ENCODE data around the gene FAM83D. TPM values are rescaled to one million over a fixed set of nuclear protein-coding genes. Genes with fewer than 3 reads are reported as not detected.

FAM83D gene
- total and polyA plus RNA-seq, 2 experiments from 2014 or later = 7.4 to 45.4 TPM

DNA sequence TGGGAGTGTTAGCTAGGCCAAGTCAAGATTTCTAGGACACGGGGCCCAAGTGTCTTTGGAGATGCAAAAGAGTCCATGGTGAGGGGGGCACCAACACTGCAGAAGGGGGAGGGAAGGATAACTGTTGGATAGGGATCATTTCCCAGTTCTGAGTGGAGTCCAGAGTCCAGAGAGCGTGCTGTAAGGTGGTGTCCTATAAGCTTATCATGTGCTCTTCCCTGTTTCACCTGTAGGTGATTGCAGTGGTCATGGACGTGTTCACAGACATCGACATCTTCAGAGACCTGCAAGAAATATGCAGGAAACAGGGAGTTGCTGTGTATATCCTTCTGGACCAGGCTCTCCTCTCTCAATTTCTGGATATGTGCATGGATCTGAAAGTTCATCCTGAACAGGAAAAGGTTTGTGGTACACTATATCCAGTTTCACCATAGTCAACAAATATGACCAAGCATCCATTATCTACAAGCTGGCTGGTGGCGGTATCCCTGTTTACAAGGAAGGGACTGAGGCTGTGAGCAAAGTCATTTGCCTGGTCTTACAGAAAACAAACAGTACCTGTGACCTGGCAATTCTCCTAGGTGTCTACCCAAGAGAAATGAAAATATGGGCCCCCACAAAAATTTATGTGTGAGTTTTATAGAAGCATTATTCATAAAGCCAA is 15.6 kb downstream of the FAM83D start:
- peaks cover 6% of the 10 kb centered on the region for H3K36me3 ChIP-seq

DNA sequence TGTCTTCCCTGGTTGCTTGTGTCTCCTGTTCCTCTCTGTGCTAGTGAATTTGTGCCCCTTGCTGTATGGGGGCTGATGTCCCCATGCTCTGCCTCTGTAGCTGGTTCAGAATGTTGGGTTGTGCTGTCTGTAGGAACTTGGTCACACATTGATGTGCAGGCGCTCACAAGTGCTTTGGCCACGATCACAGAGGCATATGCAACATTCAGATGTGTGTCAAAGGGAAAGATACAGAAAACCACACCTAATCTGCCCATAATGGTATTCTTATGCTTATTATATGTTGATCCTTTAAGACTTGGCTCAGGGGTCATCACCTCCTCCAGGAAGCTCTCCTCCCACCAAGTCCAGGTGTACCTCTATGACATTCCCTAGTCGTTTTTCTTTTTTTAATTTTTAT is 18.8 kb downstream of the FAM83D start:
- no peak overlapping the region for H3K27ac ChIP-seq
- H3K27me3 ChIP-seq = no peaks in the 10 kb centered on the region
- no peaks in the 10 kb centered on the region for H3K9me3 ChIP-seq (ENCODE audit: low read depth)
- H3K36me3 ChIP-seq = peaks cover 9% of the 10 kb centered on the region
- TF ChIP-seq, protein P1, sequence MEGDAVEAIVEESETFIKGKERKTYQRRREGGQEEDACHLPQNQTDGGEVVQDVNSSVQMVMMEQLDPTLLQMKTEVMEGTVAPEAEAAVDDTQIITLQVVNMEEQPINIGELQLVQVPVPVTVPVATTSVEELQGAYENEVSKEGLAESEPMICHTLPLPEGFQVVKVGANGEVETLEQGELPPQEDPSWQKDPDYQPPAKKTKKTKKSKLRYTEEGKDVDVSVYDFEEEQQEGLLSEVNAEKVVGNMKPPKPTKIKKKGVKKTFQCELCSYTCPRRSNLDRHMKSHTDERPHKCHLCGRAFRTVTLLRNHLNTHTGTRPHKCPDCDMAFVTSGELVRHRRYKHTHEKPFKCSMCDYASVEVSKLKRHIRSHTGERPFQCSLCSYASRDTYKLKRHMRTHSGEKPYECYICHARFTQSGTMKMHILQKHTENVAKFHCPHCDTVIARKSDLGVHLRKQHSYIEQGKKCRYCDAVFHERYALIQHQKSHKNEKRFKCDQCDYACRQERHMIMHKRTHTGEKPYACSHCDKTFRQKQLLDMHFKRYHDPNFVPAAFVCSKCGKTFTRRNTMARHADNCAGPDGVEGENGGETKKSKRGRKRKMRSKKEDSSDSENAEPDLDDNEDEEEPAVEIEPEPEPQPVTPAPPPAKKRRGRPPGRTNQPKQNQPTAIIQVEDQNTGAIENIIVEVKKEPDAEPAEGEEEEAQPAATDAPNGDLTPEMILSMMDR (IDR thresholded peaks at IDR 0.05; ENCODE audit: low read depth, low read length) = no peak
- no peaks in the 10 kb centered on the region for H3K4me1 ChIP-seq (ENCODE audit: low read depth)
- DNase-seq (ENCODE audit: low read depth in 1 of 2, low spot score in 1 of 2) = no peak
- no peak overlapping the region for H3K4me3 ChIP-seq

More for the DNA sequence above, 15.6 kb downstream of the FAM83D start:
- no peak overlapping the region for H3K4me3 ChIP-seq
- TF ChIP-seq, protein P1 (IDR thresholded peaks at IDR 0.05; ENCODE audit: low read depth, low read length) = no peak
- no peak for DNase-seq (ENCODE audit: low read depth in 1 of 2, low spot score in 1 of 2)
- no peaks in the 10 kb centered on the region for H3K4me1 ChIP-seq (ENCODE audit: low read depth)
- H3K27me3 ChIP-seq = no peaks in the 10 kb centered on the region
- no peaks in the 10 kb centered on the region for H3K9me3 ChIP-seq (ENCODE audit: low read depth)
- no peak overlapping the region for H3K27ac ChIP-seq

DNA sequence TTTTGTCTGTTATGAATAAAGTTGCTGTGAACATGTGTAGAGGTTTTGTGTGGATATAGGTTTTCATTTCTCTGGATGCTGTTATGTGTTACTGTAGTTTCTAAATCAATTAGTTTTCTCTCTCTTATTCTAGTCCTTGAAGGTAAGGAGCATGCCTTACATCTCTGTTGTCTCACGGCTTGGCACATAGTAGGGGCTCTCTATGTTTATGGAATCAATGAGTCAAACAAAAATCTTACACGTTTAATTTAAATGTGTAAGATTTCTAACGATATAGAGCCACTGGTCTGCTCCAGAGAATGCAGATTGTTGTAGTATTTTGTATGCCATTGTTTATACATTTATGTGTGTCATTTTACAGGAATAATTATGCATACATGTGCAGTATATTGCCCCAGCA is 20.6 kb downstream of the FAM83D start:
- no peaks in the 10 kb centered on the region for H3K27me3 ChIP-seq
- no peak overlapping the region for H3K4me3 ChIP-seq
- H3K27ac ChIP-seq = no peak overlapping the region
- DNase-seq (ENCODE audit: low read depth in 1 of 2, low spot score in 1 of 2) = no peak
- H3K9me3 ChIP-seq (ENCODE audit: low read depth) = no peaks in the 10 kb centered on the region
- peaks cover 9% of the 10 kb centered on the region for H3K36me3 ChIP-seq
- no peaks in the 10 kb centered on the region for H3K4me1 ChIP-seq (ENCODE audit: low read depth)
- TF ChIP-seq, protein P1 (IDR thresholded peaks at IDR 0.05; ENCODE audit: low read depth, low read length) = no peak

DNA sequence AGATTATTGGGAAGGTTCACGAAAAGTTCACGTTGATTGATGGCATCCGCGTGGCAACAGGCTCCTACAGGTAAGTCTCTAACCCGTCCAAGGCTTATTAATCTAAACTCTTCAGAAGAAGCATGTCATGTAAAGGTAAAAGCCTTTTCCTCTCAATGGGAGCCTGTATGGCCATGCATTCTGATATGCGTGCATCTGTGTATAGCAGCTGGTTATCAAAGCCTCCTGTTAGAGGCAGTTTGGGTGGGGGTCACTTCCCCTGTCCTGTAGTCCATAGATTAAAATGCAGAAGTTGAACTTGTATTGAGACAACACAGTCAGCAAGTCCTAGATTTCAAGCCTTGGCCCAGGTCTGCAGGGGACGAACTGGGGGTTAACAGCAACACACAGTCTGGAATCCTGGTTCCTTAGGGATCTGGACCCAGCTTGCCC is 21.7 kb downstream of the FAM83D start:
- H3K4me3 ChIP-seq = no peak overlapping the region
- H3K9me3 ChIP-seq (ENCODE audit: low read depth) = no peaks in the 10 kb centered on the region
- no peaks in the 10 kb centered on the region for H3K4me1 ChIP-seq (ENCODE audit: low read depth)
- TF ChIP-seq, protein P1 (IDR thresholded peaks at IDR 0.05; ENCODE audit: low read depth, low read length) = no peak
- no peak overlapping the region for H3K27ac ChIP-seq
- peaks cover 12% of the 10 kb centered on the region for H3K36me3 ChIP-seq
- no peaks in the 10 kb centered on the region for H3K27me3 ChIP-seq
- DNase-seq (ENCODE audit: low read depth in 1 of 2, low spot score in 1 of 2) = no peak

DNA sequence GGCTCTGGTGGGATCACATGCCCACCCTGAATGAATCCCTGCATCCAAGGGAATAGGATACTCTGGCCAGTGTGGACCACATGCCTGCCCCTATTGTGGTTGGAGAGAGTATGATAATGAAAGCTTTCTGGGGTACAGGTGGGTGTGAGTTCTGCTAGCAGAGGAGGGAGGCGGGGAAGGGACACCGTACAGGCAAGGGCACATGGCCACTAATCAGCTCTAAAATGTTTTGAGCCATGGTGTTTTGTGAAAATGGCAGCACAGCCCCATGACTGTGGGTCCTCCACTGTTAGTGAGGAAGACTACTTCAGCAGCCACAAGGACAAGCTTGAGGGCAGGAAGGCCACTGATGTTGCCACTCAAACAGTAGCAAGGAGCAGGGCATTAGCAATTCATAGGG is 24.0 kb downstream of the FAM83D start:
- H3K4me3 ChIP-seq = no peak overlapping the region
- TF ChIP-seq, protein P1 (IDR thresholded peaks at IDR 0.05; ENCODE audit: low read depth, low read length) = no peak
- peaks cover 6% of the 10 kb centered on the region for H3K36me3 ChIP-seq
- no peaks in the 10 kb centered on the region for H3K27me3 ChIP-seq
- H3K27ac ChIP-seq = no peak overlapping the region
- no peak for DNase-seq (ENCODE audit: low read depth in 1 of 2, low spot score in 1 of 2)
- H3K4me1 ChIP-seq (ENCODE audit: low read depth) = no peaks in the 10 kb centered on the region
- H3K9me3 ChIP-seq (ENCODE audit: low read depth) = no peaks in the 10 kb centered on the region

Data from cardiac muscle cell (in vitro differentiated cells and primary cell).